Keratinocyte (primary cell): ENCODE results near the gene HAUS8. TPM values are rescaled to one million over a fixed set of nuclear protein-coding genes. Genes with fewer than 3 reads are reported as not detected.
"Not testable (repeated sequence)": the region's sequence is repeated elsewhere in the genome, so short reads cannot be mapped to it uniquely, and the experiment has no call there.

Source experiments
- DNase-seq: peaks from one replicate; pipeline ENCODE4 v3.0.0-alpha.2; 2011; ENCODE audit warnings: low read depth, missing footprints, low spot score
- FAIRE-seq: peaks from 2 replicates; lab custom pipeline; 2011; peaks lifted over from hg19 to GRCh38; lab: Jason Lieb, UNC
- H2AFZ ChIP-seq: 2 replicates; pipeline ENCODE4 v1.6.0; 2012; ENCODE audit warnings: low read length, control low read depth, inconsistent platforms; ENCODE audit not compliant: control insufficient read depth
- H3K27ac ChIP-seq: 2 replicates; pipeline ENCODE4 v1.5.1; 2011; ENCODE audit warnings: low read length; ENCODE audit not compliant: control insufficient read depth, insufficient read depth
- H3K27me3 ChIP-seq: 3 replicates; pipeline ENCODE4 v1.6.0; 2011; ENCODE audit warnings: low read length; ENCODE audit not compliant: control insufficient read depth, insufficient read depth; ENCODE audit errors: extremely low read depth
- H3K36me3 ChIP-seq, 2 experiments: 2 replicates in 1 of 2; 3 replicates in 1 of 2; pipeline ENCODE4 v1.5.1; 2011; ENCODE audit warnings: low read length in 2 of 2, mild to moderate bottlenecking in 1 of 2; ENCODE audit not compliant: control insufficient read depth in 2 of 2, insufficient read depth in 2 of 2; ENCODE audit errors: extremely low read depth in 1 of 2
- H3K4me1 ChIP-seq: 3 replicates; pipeline ENCODE4 v1.5.1; 2011; ENCODE audit warnings: low read length; ENCODE audit not compliant: control insufficient read depth, insufficient read depth; ENCODE audit errors: extremely low read depth
- H3K4me2 ChIP-seq: 3 replicates; pipeline ENCODE4 v1.6.0; 2011; ENCODE audit warnings: low read depth, low read length; ENCODE audit not compliant: control insufficient read depth, insufficient read depth; ENCODE audit errors: extremely low read depth
- H3K4me3 ChIP-seq, 3 experiments: fragments of 200-600 bp in 1 of 3; sonication (generic) in 1 of 3; 2 replicates in 2 of 3; 3 replicates in 1 of 3; pipeline ENCODE4 v1.5.1; 2011 to 2016; ENCODE audit warnings: low read length in 3 of 3, mild to moderate bottlenecking in 3 of 3, control low read depth in 2 of 3, inconsistent platforms in 1 of 3, low read depth in 1 of 3, mixed read lengths in 1 of 3, mixed run types in 1 of 3, moderate library complexity in 1 of 3; ENCODE audit not compliant: control insufficient read depth in 2 of 3, insufficient read depth in 2 of 3; ENCODE audit errors: extremely low read depth in 1 of 3
- H3K79me2 ChIP-seq: 2 replicates; pipeline ENCODE4 v1.6.0; 2012; ENCODE audit warnings: low read length; ENCODE audit not compliant: control insufficient read depth, insufficient read depth
- H3K9ac ChIP-seq: 3 replicates; pipeline ENCODE4 v1.6.0; 2011; ENCODE audit warnings: low read length; ENCODE audit not compliant: control insufficient read depth, insufficient read depth; ENCODE audit errors: extremely low read depth
- H3K9me1 ChIP-seq: 3 replicates; pipeline ENCODE4 v1.6.0; 2011; ENCODE audit warnings: low read length; ENCODE audit not compliant: control insufficient read depth, insufficient read depth; ENCODE audit errors: extremely low read depth
- H3K9me3 ChIP-seq: 2 replicates; pipeline ENCODE4 v1.5.1; 2012; ENCODE audit warnings: low read depth, low read length; ENCODE audit not compliant: control insufficient read depth
- H4K20me1 ChIP-seq: 3 replicates; pipeline ENCODE4 v1.6.0; 2011; ENCODE audit warnings: low read length; ENCODE audit not compliant: control insufficient read depth, insufficient read depth; ENCODE audit errors: extremely low read depth
- EZH2 ChIP-seq: IDR thresholded peaks from one replicate; pipeline ENCODE4 v1.6.1; 2012; ENCODE audit warnings: inconsistent platforms, mild to moderate bottlenecking, low read length, moderate library complexity
- dilution Hi-C: fragments of 300-500 bp; cut with MboI; formaldehyde crosslinking; loops from one replicate; pipeline ENCODE4 v1.7.0; 2020; ENCODE audit warnings: low sequenced_read_pairs; ENCODE audit not compliant: extremely low pct_ligation_motif_present
- polyA plus RNA-seq, 5 experiments: library from polyadenylated mRNA; depleted of rRNA in 3 of 5; stranded (reverse) in 3 of 5; stranded (forward) in 1 of 5; unstranded in 1 of 5; fragments of >200 nt; gene quantifications; 1 replicate in 1 of 5; 2 replicates in 3 of 5; 3 replicates in 1 of 5; pipeline versions ENCODE4 v1.2.1 to v1.2.3, GENCODE V29; 2011 to 2012; ENCODE audit warnings: missing spikeins in 2 of 5, low read depth in 1 of 5, low replicate concordance in 1 of 5
- TF ChIP-seq, protein P1 (sequence below), 3 experiments: IDR thresholded peaks in 1 of 3; conservative IDR thresholded peaks in 1 of 3; optimal IDR thresholded peaks in 1 of 3; 2 replicates in 2 of 3; 3 replicates in 1 of 3; pipeline versions ENCODE3 to v1.5.1; 2011; ENCODE audit warnings: low read length in 3 of 3, mild to moderate bottlenecking in 3 of 3, moderate library complexity in 2 of 3, control low read depth in 1 of 3, inconsistent platforms in 1 of 3; ENCODE audit not compliant: insufficient read depth in 2 of 3; ENCODE audit errors: extremely low read depth in 1 of 3

The HAUS8 gene
- polyA plus RNA-seq, 1 donor (not counting 4 experiments of a cell fraction or from before 2014, with no cell fraction given) = 8.1 TPM

- FAIRE-seq = no peak
- Histone ChIP-seq H3K4me2 (peak overlapping the region; percentile 22), H3K79me2 (no peaks in the 10 kb centered on the region), H3K27ac (no peak overlapping the region), H3K9ac (no peak overlapping the region), H3K27me3 (peaks cover 30% of the 10 kb centered on the region), H3K9me1 (no peaks in the 10 kb centered on the region), H3K36me3 (no peaks in the 10 kb centered on the region), H3K4me1 (peaks cover 3% of the 10 kb centered on the region), H2AFZ (no peak overlapping the region), H3K4me3 (no peak overlapping the region), H3K9me3 (no peaks in the 10 kb centered on the region), H4K20me1 (no peaks in the 10 kb centered on the region)
- dilution Hi-C loops = no loop called here
- peak; percentile 72 for TF ChIP-seq EZH2
- TF ChIP-seq, protein P1, sequence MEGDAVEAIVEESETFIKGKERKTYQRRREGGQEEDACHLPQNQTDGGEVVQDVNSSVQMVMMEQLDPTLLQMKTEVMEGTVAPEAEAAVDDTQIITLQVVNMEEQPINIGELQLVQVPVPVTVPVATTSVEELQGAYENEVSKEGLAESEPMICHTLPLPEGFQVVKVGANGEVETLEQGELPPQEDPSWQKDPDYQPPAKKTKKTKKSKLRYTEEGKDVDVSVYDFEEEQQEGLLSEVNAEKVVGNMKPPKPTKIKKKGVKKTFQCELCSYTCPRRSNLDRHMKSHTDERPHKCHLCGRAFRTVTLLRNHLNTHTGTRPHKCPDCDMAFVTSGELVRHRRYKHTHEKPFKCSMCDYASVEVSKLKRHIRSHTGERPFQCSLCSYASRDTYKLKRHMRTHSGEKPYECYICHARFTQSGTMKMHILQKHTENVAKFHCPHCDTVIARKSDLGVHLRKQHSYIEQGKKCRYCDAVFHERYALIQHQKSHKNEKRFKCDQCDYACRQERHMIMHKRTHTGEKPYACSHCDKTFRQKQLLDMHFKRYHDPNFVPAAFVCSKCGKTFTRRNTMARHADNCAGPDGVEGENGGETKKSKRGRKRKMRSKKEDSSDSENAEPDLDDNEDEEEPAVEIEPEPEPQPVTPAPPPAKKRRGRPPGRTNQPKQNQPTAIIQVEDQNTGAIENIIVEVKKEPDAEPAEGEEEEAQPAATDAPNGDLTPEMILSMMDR (optimal IDR thresholded peaks at IDR 0.05 in 1 of 3, IDR thresholded peaks at IDR 0.05 in 1 of 3, conservative IDR thresholded peaks at IDR 0.05 in 1 of 3; ENCODE audit: extremely low read depth in 1 of 3, insufficient read depth in 2 of 3, low read length in 3 of 3) = no peak
- DNase-seq = no peak
These were observed 49.1 kb downstream of the HAUS8 start for GRCh38 chr19:17025991-17026658.

DNA sequence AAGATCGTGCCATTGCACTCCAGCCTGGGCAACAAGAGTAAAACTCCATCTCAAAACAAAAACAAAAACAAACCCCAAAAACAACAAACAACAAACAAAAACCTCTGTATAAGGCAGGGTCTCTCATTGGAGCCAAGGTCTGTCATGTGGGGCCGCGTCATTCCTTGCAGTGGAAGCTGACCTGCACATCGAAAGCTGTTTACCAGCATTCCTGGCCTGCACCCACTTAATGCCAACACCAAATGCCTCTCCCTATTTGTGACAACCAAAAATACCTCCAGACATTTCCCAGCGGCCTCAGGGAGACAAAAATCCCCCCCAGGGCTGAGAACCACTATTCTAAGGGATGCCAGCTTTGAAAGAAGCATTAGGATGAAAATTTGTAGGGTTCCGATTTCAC lies 49.9 kb downstream of the HAUS8 start:
- Histone ChIP-seq H3K36me3 (no peaks in the 10 kb centered on the region), H2AFZ (no peak overlapping the region), H3K79me2 (no peaks in the 10 kb centered on the region), H3K9me1 (no peaks in the 10 kb centered on the region), H3K4me2 (no peak overlapping the region), H4K20me1 (no peaks in the 10 kb centered on the region), H3K4me1 (peaks cover 3% of the 10 kb centered on the region), H3K9me3 (no peaks in the 10 kb centered on the region), H3K9ac (no peak overlapping the region), H3K4me3 (no peak overlapping the region), H3K27ac (no peak overlapping the region), H3K27me3 (peaks cover 30% of the 10 kb centered on the region)
- TF ChIP-seq, protein P1 (optimal IDR thresholded peaks at IDR 0.05 in 1 of 3, IDR thresholded peaks at IDR 0.05 in 1 of 3, conservative IDR thresholded peaks at IDR 0.05 in 1 of 3; ENCODE audit: extremely low read depth in 1 of 3, insufficient read depth in 2 of 3, low read length in 3 of 3) = no peak
- TF ChIP-seq EZH2 = no peak
- DNase-seq (no peak), FAIRE-seq (no peak)
- dilution Hi-C loops = no loop called here

GRCh38 chr19:17024941-17025340 lies 50.3 kb downstream of the HAUS8 start:
- H3K4me1 ChIP-seq, H3K36me3 ChIP-seq, H3K9ac ChIP-seq, DNase-seq, H3K9me3 ChIP-seq, H2AFZ ChIP-seq, H4K20me1 ChIP-seq, FAIRE-seq, dilution Hi-C loops, H3K27ac ChIP-seq, H3K4me3 ChIP-seq, H3K79me2 ChIP-seq, H3K9me1 ChIP-seq, H3K4me2 ChIP-seq: not testable (repeated sequence)
- peaks cover 30% of the 10 kb centered on the region for H3K27me3 ChIP-seq
